NCI-H510A (cell line): ENCODE data around the gene ILRUN.
"Not testable (repeated sequence)": the region's sequence is repeated elsewhere in the genome, so short reads cannot be mapped to it uniquely, and the experiment has no call there.

Experiments used
- DNase-seq: peaks from one replicate; lab custom pipeline; 2025; lab: John Stamatoyannopoulos, UW

ILRUN gene

GRCh38 chr6:34664256-34664971, 32.2 kb downstream of the ILRUN start:
- DNase-seq: no peak

GRCh38 chr6:34663831-34664255, 32.7 kb downstream of the ILRUN start:
- DNase-seq: no peak

- no peak for DNase-seq
These were observed 33.2 kb downstream of the ILRUN start for GRCh38 chr6:34663371-34663770.

GRCh38 chr6:34661357-34661756, 35.2 kb downstream of the ILRUN start:
- no peak for DNase-seq

DNA sequence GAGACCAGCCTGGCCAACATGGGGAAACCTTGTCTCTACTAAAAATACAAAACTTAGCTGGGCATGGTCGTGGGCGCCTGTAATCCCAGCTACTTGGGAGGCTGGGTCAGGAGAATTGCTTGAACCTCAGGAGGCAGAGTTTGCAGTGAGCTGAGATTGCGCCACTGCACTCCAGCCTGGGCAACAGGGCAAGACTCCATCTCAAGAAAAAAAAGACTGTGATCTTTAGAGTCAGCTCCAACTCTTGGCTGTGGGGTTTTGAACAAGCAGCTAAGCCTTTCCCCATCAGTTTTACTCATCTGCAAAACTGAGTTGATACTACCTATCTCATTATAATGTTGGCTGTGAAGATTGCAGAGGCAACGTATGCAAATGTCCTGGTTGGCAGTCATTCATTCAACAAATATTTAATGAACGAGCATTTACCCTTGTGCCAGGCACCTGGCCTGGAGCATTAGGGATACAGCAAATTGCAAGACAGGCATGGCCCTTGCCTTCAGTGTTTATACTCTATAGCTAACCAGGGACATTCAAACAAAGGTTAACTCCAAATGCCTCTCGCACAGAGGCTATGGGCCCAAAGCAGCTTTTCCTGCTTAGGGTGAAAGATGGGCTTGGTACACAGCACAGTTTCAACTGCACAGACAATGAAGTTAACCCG, 37.8 kb downstream of the ILRUN start:
- no peak for DNase-seq

DNA sequence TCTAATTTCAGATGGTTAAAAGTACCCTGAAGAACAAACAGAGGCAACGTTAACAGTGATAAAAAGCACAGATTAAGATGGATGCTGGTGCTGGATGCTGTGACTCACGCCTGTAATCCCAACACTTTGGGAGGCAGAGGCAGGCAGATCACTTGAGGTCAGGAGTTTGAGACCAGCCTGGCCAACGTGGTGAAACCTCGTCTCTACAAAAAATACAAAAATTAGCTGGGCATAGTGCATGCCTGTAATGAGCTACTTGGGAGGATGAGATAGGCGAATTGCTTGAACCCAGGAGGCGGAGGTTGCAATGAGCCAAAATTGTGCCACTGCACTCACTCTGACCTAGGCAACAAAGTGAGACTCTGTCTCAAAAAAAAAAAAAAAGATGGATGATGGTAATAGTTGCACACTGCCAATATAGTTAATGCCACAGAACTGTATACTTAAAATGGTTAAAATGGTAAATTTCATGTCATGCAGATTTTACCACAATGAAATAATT, 38.5 kb downstream of the ILRUN start:
- DNase-seq: not testable (repeated sequence)

- no peak for DNase-seq
These were observed 39.1 kb downstream of the ILRUN start for GRCh38 chr6:34657307-34657978.

DNA sequence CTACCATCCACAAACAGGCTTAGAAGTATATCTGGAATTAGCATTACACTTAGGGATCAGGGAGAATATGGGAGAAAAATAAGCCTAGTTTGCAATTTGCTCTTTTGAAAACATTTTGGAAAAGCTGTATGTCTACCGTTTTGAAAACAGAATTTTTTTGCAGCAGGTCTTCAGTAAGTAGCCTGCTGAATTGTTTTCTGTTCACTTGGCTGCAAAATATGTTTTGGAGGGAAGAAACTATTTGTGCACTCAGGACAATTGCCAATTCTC, 39.6 kb downstream of the ILRUN start:
- no peak for DNase-seq

GRCh38 chr6:34656378-34657036, 40.1 kb downstream of the ILRUN start:
- DNase-seq: peak; percentile 91

- not testable (repeated sequence) for DNase-seq
These were observed 40.6 kb downstream of the ILRUN start for GRCh38 chr6:34655876-34656377.

GRCh38 chr6:34654061-34654710, 42.4 kb downstream of the ILRUN start:
- no peak for DNase-seq

DNA sequence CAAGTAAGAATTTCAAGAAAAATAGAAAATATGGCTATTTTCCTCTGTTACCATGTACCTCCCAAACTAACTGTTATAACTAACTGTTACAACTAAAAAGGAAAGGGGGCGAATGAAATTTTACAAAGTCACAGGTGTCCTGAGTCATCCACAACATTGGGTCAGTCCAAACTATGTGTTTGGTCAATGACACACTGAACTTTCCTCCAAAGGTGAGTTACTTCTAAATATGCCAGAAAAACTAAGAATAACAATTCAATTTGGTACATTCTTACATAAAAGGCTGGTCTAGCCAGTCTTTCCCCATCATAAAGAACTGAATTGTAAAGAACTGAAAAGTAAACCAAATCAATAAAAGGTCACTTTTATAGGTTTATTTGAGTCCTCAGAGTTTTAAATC, 44.3 kb downstream of the ILRUN start:
- no peak for DNase-seq

- no peak for DNase-seq
These were observed 45.7 kb downstream of the ILRUN start for GRCh38 chr6:34650823-34651222.

GRCh38 chr6:34650232-34650631, 46.3 kb downstream of the ILRUN start:
- not testable (repeated sequence) for DNase-seq

DNA sequence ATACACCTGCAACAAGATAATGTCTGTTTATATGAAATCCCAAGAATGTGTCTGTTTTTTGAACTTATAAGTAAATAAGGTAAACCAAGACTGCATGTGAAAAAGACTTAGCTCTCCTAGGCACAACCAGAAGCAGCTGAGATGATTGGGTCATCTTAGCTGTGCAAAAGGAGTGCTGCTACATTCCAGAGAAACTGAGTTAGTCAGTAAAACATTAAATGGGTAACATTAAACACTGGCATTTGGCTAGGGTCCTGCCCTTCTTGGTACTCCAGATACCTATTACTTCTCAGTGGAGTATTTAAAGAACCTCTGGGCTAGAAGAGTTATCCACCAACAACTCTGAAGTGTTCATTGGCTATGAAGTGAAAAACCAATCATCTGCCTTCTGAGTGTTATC, 47.8 kb downstream of the ILRUN start:
- no peak for DNase-seq
